HG03439 (cell line): ENCODE data around the gene JRKL.
"Not testable (repeated sequence)": the region's sequence is repeated elsewhere in the genome, so short reads cannot be mapped to it uniquely, and the experiment has no call there.

ENCODE experiments used
- ATAC-seq: cut with Tn5 transposase; IDR thresholded peaks from one replicate; pipeline ENCODE4 v1.9.1; 2021; ENCODE audit warnings: mild to moderate bottlenecking, moderate library complexity; ENCODE audit not compliant: unreplicated experiment

Gene JRKL

GRCh38 chr11:96393753-96394348, 4.0 kb downstream of the JRKL start:
- ATAC-seq, result no peak

GRCh38 chr11:96394773-96395172, 5.0 kb downstream of the JRKL start:
- no peak for ATAC-seq

- ATAC-seq, result no peak
Observed at GRCh38 chr11:96396637-96397036, 6.8 kb downstream of the JRKL start.

DNA sequence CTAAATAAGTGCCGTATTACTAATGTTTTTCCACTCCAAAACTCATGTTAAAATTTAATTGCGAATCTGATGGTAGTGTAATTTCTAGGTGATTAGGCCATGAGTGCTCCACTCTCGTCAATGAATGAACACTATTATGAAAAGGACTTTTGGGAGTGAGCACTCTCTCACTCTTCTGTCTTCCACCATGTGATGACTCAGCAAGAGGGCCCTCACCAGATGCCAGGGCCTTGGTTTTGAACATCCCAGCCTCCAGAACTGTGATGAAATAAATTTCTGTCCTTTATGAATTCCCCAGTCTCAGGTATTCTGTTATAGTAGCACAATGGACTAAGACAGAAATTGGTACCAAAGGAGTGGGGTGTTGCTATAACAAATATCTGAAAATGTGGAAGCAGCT, 8.1 kb downstream of the JRKL start:
- no peak for ATAC-seq

DNA sequence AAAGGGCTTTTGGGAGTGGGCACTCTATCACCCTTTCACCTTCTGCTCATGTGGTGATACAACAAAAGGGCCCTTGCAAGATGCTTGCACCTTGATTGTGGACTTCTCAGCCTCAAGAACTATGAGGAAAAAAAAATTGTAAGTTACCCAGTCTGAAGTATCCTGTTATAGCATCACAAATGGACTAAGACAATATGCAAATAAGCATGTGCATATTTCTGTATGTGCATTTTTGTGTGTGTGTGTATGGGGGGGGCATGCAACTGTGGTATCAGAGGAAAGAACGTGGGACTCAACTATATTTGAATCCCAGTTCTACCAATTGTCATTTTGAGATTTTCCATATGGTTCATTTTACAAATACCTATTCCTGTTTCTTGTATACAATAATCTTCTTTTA, 10.9 kb downstream of the JRKL start:
- no peak for ATAC-seq

GRCh38 chr11:96411412-96411811, 21.6 kb downstream of the JRKL start:
- ATAC-seq, result not testable (repeated sequence)

GRCh38 chr11:96412761-96413381, 23.1 kb downstream of the JRKL start:
- ATAC-seq, result no peak

GRCh38 chr11:96413408-96413807, 23.6 kb downstream of the JRKL start:
- no peak for ATAC-seq

DNA sequence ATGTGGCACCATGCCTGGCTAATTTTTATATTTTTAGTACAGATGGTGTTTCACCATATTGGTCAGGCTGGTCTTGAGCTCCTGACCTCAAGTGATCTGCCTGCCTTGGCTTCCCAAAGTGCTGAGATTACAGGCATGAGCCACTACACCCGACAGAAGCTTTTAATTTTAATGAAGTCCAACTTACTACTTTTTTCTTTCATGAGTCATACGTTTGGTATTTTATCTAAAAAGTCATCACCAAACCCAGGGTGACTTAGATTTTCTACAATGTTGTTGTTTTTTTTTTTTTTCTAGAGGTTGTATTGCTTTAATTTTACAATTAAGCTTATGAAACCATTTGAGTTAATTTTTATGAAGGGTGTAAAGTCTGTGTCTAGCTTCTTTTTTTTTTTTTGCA, 34.9 kb downstream of the JRKL start:
- ATAC-seq, result no peak

GRCh38 chr11:96430668-96431067, 40.9 kb downstream of the JRKL start:
- ATAC-seq, result no peak

DNA sequence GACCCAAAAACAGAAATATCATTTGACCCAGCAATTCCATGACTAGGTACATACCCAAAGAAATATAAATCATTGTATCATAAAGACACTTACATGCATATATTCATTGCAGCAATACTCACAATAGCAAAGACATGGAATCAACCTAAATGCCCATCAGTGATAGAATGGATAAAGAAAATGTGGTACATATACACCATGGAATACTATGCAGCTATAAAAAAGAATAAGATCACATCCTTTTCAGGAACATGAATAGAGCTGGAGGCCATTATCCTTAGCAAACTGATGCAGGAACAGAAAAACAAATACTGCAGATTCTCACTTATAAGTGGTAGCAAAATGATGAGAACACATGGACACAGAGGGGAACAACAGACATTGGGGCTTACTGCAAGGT, 42.8 kb downstream of the JRKL start:
- ATAC-seq, result not testable (repeated sequence)
